Fibroblast of villous mesenchyme (primary cell): Measurements from ENCODE around the gene CTSS. TPM values are rescaled to one million over a fixed set of nuclear protein-coding genes. Genes with fewer than 3 reads are reported as not detected.

Source experiments
- DNase-seq: peaks from one replicate; pipeline ENCODE4 v3.0.0-alpha.2; 2010; ENCODE audit warnings: low read depth
- H3K4me3 ChIP-seq: 2 replicates; pipeline ENCODE4 v1.5.1; 2011; ENCODE audit warnings: low read depth, mild to moderate bottlenecking, low read length
- total RNA-seq: library from RNA; depleted of rRNA; stranded (reverse); fragments of >200 nt; gene quantifications from 2 replicates; pipeline ENCODE4 v1.2.3, GENCODE V29; 2012
- TF ChIP-seq, protein P1 (sequence below): IDR thresholded peaks from 2 replicates; pipeline ENCODE4 v1.5.1; 2012; ENCODE audit warnings: low read depth, mild to moderate bottlenecking, low read length; ENCODE audit not compliant: insufficient read depth

CTSS gene
- total RNA-seq, 1 donor, result 4.7 TPM

GRCh38 chr1:150793221-150793620 is 27.6 kb upstream of the CTSS start:
- TF ChIP-seq, protein P1, sequence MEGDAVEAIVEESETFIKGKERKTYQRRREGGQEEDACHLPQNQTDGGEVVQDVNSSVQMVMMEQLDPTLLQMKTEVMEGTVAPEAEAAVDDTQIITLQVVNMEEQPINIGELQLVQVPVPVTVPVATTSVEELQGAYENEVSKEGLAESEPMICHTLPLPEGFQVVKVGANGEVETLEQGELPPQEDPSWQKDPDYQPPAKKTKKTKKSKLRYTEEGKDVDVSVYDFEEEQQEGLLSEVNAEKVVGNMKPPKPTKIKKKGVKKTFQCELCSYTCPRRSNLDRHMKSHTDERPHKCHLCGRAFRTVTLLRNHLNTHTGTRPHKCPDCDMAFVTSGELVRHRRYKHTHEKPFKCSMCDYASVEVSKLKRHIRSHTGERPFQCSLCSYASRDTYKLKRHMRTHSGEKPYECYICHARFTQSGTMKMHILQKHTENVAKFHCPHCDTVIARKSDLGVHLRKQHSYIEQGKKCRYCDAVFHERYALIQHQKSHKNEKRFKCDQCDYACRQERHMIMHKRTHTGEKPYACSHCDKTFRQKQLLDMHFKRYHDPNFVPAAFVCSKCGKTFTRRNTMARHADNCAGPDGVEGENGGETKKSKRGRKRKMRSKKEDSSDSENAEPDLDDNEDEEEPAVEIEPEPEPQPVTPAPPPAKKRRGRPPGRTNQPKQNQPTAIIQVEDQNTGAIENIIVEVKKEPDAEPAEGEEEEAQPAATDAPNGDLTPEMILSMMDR, result no peak
- no peak for DNase-seq
- no peak overlapping the region for H3K4me3 ChIP-seq

DNA sequence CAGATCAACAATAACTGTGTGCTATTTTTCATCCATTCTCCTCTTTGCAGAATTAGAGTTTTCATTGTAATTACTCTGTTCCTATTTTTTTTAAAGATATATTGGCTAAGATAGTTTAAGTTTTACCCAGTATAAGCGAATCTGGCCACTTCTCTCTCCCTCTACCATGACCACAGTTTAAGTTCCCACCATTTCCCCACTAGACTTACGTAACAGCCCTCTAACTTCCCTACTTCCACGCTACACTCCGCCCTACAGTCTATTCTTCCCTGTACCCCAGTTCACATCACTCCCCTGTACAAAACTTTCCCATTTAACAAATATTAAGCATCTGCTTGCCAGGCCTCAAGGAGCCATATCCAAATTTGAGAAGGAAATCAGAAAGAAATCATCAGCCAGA is 26.0 kb upstream of the CTSS start:
- no peak for DNase-seq
- H3K4me3 ChIP-seq, result no peak overlapping the region
- TF ChIP-seq, protein P1, result no peak

DNA sequence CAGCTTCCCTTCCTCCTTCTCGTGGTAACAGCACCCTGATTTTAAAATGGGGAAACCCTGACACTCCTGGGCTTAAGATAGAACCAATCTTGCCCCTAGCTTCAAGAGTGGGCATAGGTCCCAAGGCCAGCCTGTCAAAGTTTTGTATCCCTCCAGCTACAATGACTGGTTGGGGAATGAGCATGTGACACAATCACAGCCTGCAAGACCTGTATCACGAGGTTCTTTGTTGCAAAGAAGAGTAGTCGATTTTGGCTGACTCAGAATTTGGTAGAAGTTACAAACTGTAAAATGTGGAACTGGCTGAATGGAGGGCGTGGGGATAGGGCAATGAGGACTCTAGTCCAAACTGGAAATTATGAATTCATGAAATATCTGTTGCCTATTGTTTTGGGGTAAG is 23.8 kb upstream of the CTSS start:
- H3K4me3 ChIP-seq, result no peak overlapping the region
- TF ChIP-seq, protein P1, result no peak
- DNase-seq, result no peak

- H3K4me3 ChIP-seq, result no peak overlapping the region
- no peak for DNase-seq
- TF ChIP-seq, protein P1, result no peak
Measured at GRCh38 chr1:150788946-150789345, 23.4 kb upstream of the CTSS start.

- peak overlapping the region; percentile 42 for H3K4me3 ChIP-seq
- TF ChIP-seq, protein P1, result no peak
- DNase-seq, result no peak
Measured at GRCh38 chr1:150787455-150787854, 21.9 kb upstream of the CTSS start.

GRCh38 chr1:150780510-150780909 is 14.9 kb upstream of the CTSS start:
- no peak overlapping the region for H3K4me3 ChIP-seq
- TF ChIP-seq, protein P1, result no peak
- no peak for DNase-seq

DNA sequence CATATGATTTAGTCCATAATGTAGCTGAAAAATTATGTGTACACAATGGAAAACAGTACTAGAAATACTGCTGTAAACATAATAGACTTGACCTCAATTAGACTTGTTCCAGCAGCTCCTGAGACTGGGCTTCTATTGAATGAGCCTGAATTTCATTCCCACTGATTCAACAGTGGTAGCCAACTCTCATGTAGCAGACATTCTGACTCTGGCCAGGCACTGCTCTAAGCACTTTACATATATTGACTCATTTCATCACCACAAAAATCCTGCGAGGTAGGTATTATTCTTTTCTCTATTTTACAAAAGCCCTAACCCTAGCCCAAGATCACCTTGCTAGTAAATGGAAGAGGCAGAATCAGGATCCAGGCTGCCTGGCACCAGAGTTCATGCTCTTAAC is 12.8 kb upstream of the CTSS start:
- no peak overlapping the region for H3K4me3 ChIP-seq
- DNase-seq, result no peak
- TF ChIP-seq, protein P1, result no peak
